ENCODE results near the gene ID1.

DNA sequence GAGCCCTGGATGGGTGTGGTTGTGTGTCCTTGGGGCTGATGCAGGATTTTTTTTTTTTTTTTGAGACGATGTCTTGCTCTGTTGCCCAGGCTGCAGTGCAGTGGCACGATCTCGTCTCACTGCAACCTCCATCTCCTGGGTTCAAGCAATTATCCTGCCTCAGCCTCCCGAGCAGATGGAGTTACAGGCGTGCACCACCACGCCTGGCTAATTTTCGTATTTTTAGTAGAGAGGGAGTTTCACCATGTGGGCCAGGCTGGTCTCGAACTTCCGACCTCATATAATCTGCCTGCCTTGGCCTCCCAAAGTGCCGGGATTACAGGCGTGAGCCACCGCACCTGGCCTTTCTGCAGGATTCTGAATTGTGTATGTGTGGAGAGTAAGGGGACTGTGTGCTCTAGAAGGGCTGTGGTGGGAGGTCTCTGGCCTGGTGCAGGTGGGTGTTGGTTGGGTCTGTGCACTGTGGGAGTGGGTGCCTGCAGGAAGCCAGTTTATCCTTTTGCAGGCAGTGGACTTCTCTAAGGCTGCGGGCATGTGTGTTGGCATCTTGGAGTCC, 11.0 kb upstream of the ID1 start:
- TF ChIP-seq, protein P1, sequence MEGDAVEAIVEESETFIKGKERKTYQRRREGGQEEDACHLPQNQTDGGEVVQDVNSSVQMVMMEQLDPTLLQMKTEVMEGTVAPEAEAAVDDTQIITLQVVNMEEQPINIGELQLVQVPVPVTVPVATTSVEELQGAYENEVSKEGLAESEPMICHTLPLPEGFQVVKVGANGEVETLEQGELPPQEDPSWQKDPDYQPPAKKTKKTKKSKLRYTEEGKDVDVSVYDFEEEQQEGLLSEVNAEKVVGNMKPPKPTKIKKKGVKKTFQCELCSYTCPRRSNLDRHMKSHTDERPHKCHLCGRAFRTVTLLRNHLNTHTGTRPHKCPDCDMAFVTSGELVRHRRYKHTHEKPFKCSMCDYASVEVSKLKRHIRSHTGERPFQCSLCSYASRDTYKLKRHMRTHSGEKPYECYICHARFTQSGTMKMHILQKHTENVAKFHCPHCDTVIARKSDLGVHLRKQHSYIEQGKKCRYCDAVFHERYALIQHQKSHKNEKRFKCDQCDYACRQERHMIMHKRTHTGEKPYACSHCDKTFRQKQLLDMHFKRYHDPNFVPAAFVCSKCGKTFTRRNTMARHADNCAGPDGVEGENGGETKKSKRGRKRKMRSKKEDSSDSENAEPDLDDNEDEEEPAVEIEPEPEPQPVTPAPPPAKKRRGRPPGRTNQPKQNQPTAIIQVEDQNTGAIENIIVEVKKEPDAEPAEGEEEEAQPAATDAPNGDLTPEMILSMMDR (IDR thresholded peaks at IDR 0.05; ENCODE audit: poor library complexity, severe bottlenecking), result no peak
- TF ChIP-seq RAD21 (conservative IDR thresholded peaks at IDR 0.05) (no peak), EZH2 (IDR thresholded peaks at IDR 0.05; ENCODE audit: borderline replicate concordance, insufficient read depth, low read length, poor library complexity, severe bottlenecking) (no peak), EP300 (conservative IDR thresholded peaks at IDR 0.05; ENCODE audit: poor library complexity, severe bottlenecking) (no peak)
- TF ChIP-seq, protein P2, sequence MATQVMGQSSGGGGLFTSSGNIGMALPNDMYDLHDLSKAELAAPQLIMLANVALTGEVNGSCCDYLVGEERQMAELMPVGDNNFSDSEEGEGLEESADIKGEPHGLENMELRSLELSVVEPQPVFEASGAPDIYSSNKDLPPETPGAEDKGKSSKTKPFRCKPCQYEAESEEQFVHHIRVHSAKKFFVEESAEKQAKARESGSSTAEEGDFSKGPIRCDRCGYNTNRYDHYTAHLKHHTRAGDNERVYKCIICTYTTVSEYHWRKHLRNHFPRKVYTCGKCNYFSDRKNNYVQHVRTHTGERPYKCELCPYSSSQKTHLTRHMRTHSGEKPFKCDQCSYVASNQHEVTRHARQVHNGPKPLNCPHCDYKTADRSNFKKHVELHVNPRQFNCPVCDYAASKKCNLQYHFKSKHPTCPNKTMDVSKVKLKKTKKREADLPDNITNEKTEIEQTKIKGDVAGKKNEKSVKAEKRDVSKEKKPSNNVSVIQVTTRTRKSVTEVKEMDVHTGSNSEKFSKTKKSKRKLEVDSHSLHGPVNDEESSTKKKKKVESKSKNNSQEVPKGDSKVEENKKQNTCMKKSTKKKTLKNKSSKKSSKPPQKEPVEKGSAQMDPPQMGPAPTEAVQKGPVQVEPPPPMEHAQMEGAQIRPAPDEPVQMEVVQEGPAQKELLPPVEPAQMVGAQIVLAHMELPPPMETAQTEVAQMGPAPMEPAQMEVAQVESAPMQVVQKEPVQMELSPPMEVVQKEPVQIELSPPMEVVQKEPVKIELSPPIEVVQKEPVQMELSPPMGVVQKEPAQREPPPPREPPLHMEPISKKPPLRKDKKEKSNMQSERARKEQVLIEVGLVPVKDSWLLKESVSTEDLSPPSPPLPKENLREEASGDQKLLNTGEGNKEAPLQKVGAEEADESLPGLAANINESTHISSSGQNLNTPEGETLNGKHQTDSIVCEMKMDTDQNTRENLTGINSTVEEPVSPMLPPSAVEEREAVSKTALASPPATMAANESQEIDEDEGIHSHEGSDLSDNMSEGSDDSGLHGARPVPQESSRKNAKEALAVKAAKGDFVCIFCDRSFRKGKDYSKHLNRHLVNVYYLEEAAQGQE (IDR thresholded peaks at IDR 0.05; ENCODE audit: borderline replicate concordance), result no peak

Data from neural cell (in vitro differentiated cells).